Fibroblast of upper back skin (primary cell): ENCODE measurements around the gene PPIG.
"Not testable (repeated sequence)": the region's sequence is repeated elsewhere in the genome, so short reads cannot be mapped to it uniquely, and the experiment has no call there.

ENCODE experiments used
- DNase-seq: peaks from one replicate; pipeline ENCODE4 v3.0.0-alpha.2; 2013

The PPIG gene

GRCh38 chr2:169584005-169584877, at the start of gene PPIG:
PPIG (plus strand) TSS chr2:169584351; CDS start chr2:169604042, 19,691 bp downstream.
- DNase-seq: peak; percentile 92

DNA sequence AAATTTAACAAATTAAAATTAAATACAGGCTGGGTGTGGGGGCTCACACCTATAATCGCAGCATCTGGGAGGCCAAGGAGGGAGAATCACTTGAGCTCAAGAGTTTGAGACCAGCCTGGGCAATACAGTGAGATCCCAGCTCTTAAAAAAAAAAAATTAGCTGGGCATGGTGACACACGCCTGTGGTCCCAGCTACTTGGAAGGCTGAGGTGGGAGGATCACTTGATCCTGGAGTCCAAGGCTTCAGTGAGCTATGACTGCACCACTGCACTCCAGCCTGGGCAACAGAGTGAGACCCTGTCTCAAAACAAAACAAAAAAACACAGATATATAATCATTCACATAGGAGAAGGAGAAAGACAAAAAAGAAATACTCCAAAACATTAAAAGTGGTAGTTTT, 44.7 kb upstream of the PPIG start:
- DNase-seq: not testable (repeated sequence)

GRCh38 chr2:169540146-169540545, 44.0 kb upstream of the PPIG start:
- DNase-seq: no peak

DNA sequence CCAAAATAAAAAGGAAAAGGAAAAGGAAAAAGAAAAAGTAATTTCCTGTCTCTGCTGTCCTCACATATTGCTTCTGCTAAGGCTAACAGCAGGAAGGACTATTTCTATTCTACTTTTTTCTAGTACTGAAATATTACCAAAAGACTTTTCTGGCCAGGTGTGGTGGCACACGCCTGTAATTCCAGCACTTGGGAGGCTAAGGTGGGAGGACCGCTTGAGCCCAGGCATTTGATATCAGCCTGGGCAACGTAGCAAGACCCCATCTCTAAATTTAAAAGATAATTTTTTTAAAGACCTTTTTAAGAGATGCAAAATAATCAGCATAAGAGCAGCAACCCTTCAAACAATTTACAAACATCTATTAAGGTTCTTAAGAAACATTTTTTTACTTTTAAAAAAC, 41.7 kb upstream of the PPIG start:
- no peak for DNase-seq

DNA sequence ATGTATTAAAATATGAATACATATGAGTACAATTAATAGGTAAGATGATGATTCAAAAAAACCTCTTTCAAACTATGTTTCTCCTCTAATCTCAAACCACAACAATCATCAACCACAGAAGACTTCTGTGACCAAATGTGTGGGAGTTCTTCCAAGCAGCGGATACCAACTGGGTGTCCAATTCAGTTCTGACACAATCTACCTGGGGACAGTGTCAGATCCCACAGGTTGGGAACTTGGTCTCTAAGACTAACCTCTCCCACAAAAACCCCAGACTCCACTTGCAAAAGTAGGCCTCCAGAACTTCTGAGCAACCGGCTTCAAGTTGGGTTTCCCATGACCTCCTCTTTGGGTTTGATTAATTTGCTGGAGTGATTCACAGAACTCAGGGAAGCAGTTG, 37.4 kb upstream of the PPIG start:
- no peak for DNase-seq

- DNase-seq: no peak
Measured at GRCh38 chr2:169561364-169561763, 22.8 kb upstream of the PPIG start.

GRCh38 chr2:169562084-169562483, 22.1 kb upstream of the PPIG start:
- DNase-seq: not testable (repeated sequence)

GRCh38 chr2:169562519-169562918, 21.6 kb upstream of the PPIG start:
- DNase-seq: no peak

GRCh38 chr2:169565686-169566085, 18.5 kb upstream of the PPIG start:
- no peak for DNase-seq

DNA sequence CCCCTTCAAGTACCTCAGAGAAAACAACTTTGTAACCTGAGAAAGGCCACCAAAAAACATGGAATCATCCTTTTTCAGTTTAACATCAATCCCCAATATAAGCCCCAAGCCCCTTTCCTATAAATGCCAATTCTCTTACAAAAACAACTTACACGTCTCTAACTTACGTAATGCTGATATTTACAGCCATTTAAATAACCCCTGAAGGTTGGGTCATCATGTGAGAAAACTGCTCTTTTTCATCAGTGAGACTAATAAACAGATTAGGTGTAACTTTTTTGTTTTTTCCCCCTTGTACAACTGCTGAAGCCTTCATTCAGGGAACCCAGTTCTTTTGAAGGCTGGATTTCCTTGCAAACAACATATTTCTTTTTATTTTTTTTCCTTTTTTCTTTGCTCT, 14.2 kb upstream of the PPIG start:
- DNase-seq: no peak

DNA sequence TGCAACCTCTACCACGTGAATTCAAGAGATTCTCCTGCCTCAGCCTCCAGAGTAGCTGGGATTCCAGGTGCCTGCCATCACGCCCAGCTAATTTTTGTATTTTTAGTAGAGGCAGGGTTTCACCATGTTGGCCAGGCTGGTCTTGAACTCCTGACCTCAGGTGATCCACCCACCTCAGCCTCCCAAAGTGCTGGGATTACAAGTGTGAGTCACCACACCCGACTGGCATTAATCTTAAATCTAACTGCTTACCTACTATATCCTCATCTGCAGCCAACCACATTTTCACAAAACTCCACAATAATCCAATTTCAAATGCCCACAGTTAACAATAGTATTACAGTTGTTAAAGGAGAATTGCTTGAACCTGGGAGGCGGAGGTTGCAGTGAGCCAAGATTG, 13.4 kb upstream of the PPIG start:
- not testable (repeated sequence) for DNase-seq

DNA sequence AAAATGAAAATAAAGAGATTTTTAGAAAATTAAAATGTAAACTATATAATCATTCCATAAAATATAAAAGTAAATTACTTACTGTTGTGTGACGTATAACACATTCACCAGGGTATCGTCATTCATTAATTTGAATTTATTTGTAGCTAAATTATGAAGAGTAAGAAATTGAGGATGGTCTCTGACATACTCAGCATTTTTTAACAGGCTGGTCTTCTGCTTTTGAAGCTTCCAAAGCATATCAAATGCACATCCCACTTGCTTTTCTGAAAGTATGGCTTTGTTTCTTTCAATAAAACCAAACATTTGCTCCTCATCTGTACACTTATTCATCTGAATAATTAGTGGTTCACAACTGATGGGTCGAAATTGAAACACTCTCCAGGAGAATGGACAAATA, 12.6 kb upstream of the PPIG start:
- no peak for DNase-seq

- no peak for DNase-seq
Measured at GRCh38 chr2:169572189-169572588, 12.0 kb upstream of the PPIG start.

DNA sequence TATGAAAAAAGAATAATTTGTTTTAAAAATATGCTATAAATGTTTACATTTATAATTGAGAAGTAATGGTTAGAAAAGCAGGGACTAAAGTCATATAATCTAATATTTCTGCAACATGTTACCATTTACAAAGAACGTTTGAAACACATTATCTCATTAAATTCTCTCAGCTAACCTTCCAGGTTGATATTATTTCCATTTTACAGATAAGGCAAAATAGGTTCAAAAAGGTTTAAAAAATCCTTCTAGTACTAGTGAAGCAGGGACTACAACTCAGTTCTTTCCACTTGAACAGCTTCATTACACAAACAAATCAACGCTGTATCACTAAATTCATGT, 11.4 kb upstream of the PPIG start:
- DNase-seq: no peak

DNA sequence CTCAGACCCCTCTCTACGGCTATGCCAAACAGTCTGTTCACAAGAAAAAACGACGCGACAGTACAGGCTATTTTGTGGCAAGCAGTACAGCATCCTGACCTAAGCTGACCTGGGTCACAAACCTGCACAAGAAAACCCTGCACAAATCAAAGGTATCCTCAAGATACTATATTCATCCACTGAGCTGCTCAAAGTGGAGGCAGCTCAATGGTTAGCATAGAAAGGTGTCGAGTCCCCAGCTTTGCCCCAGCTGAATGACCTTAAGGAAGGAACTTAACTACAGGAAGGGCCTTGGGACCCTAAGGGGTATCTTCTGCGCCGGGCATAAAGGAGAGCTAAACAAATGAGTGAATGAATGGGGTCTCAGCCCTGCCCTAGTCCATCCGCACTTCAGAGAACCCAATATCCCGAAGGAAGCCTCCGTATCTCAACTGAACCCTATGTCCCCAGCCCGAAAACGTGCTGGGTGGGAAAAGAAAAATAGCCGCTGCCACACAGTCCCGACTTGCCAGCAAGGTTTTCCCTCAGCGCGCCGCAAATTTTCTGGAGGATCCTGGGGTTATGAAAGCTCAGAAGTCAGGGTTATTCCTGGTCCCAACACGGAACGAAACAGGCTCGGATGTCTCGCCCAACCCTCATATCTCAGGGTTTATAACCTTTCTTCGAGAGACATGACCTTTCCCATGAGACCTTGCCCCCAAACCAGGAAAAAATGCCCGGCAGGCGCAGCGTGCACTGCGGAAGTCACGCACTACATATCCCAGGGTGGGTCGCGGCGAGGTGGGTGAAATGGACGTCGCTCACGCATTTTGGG, 10.8 kb upstream of the PPIG start, which contains the start of gene FASTKD1:
Gene FASTKD1, minus strand, starts transcription at position 706 of the 814 bp plus-strand sequence. CDS start 1,836 bp downstream, outside the sequence.
- peak; percentile 86 for DNase-seq

GRCh38 chr2:169573974-169574299, 10.2 kb upstream of the PPIG start:
- DNase-seq: no peak

DNA sequence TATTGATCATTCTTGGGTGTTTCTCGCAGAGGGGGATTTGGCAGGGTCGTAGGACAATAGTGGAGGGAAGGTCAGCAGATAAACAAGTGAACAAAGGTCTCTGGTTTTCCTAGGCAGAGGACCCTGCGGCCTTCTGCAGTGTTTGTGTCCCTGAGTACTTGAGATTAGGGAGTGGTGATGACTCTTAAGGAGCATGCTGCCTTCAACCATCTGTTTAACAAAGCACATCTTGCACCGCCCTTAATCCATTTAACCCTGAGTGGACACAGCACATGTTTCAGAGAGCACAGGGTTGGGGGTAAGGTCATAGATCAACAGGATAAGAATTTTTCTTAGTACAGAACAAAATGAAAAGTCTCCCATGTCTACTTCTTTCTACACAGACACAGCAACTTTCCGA, 9.6 kb upstream of the PPIG start:
- DNase-seq: not testable (repeated sequence)

- not testable (repeated sequence) for DNase-seq
Measured at GRCh38 chr2:169575264-169575663, 8.9 kb upstream of the PPIG start.

GRCh38 chr2:169579044-169579443, 5.1 kb upstream of the PPIG start:
- DNase-seq: no peak

GRCh38 chr2:169582552-169583266, 1.4 kb upstream of the PPIG start:
- not testable (repeated sequence) for DNase-seq

GRCh38 chr2:169583518-169583917, 633 bp upstream of the PPIG start:
- no peak for DNase-seq

DNA sequence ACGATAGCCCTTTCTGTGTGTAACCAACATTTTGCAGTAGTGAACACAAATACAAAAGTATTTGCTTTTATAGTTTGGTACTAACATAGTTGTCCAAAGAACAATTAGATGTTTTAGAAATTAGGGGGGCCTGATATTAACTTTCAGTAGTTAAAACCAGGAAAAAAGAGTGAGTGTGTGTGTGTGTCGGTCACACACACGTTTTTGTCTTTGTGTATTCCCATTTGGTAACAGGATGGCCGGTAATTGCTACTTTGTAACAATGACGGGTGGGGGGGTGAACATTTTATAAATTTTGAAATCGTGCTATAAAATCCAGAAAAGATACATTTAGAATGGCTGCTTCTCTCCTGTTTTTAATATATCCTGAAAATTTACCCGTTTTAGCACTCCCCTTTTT, 1.5 kb downstream of the PPIG start:
- no peak for DNase-seq

DNA sequence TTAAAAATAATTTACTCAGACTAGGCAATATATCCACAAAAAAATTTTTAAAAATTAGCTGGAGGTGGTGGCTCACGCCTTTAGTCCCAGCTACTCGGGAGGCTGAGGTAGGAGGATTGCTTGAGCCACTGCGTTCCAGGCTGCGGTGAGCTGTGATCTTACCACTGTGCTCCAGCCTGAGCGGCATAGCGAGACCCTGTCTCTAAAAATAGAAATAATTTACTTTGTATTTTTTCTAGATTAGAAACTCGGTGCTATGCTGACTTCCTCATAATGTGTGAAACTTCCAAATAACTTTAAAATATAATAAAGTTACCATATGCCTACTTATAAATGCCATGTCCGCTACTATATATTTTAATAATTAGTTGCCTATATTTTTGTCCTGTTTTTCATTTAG, 6.7 kb downstream of the PPIG start:
- no peak for DNase-seq
